Muscle layer of colon (tissue), 2 donors: ENCODE results near the gene TUB.

ENCODE experiments used
- H3K27ac ChIP-seq: one replicate; pipeline ENCODE4 v1.7.0; 2013; ENCODE audit warnings: low read depth, mild to moderate bottlenecking, low read length, moderate library complexity
- H3K27me3 ChIP-seq, 2 donors: one replicate each; pipeline ENCODE4 v1.7.0; 2013; ENCODE audit warnings: low read length in 2 of 2, mild to moderate bottlenecking in 2 of 2; ENCODE audit not compliant: insufficient read depth in 2 of 2, control insufficient read depth in 1 of 2
- H3K36me3 ChIP-seq: one replicate; pipeline ENCODE4 v1.7.0; 2013; ENCODE audit warnings: mild to moderate bottlenecking, low read length; ENCODE audit not compliant: insufficient read depth
- H3K4me1 ChIP-seq: one replicate; pipeline ENCODE4 v1.7.0; 2013; ENCODE audit warnings: mild to moderate bottlenecking, low read length; ENCODE audit not compliant: insufficient read depth
- H3K4me3 ChIP-seq, 2 donors: one replicate each; pipeline ENCODE4 v1.7.0; 2013; ENCODE audit warnings: low read length in 2 of 2, low read depth in 1 of 2, mild to moderate bottlenecking in 1 of 2, moderate library complexity in 1 of 2
- H3K9ac ChIP-seq: one replicate; pipeline ENCODE4 v1.7.0; 2013; ENCODE audit warnings: low read length
- H3K9me3 ChIP-seq: one replicate; pipeline ENCODE4 v1.7.0; 2013; ENCODE audit warnings: mild to moderate bottlenecking, low read length
- donor health status: abdominal sarcoma.
- donor health status: Adenocarcinoma of cecum.

The TUB gene

GRCh38 chr11:8036986-8037385, 44.0 kb upstream of the TUB start:
- H3K27ac ChIP-seq = no peak overlapping the region
- no peak overlapping the region for H3K9ac ChIP-seq
- H3K4me1 ChIP-seq = peaks cover 10% of the 10 kb centered on the region
- H3K9me3 ChIP-seq = no peaks in the 10 kb centered on the region
- no peaks in the 10 kb centered on the region for H3K27me3 ChIP-seq
- H3K4me3 ChIP-seq = no peak overlapping the region
- H3K36me3 ChIP-seq = no peaks in the 10 kb centered on the region

DNA sequence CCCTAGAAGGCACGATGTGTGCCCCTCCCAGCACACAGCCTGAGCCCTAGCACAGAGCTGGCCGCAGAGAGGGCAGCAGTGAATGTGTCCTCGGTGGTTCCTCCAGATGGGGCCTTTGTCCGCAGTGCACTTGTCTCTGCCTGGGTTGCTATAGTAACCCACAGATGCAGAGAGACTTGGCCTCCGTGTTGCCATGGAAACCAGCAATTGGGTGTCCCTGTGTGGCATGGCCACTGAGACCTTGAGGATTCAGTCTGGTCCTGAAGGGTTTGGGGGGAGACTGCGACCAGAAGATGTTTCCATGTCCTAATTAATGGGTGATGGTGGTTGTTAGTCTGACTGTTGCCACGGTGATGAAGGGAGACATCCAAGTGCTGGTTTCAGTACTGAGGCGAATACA, 42.6 kb upstream of the TUB start:
- no peak overlapping the region for H3K27ac ChIP-seq
- H3K27me3 ChIP-seq = no peaks in the 10 kb centered on the region
- H3K36me3 ChIP-seq = no peaks in the 10 kb centered on the region
- H3K4me1 ChIP-seq = peaks cover 2% of the 10 kb centered on the region
- H3K4me3 ChIP-seq = no peak overlapping the region
- no peaks in the 10 kb centered on the region for H3K9me3 ChIP-seq
- no peak overlapping the region for H3K9ac ChIP-seq

DNA sequence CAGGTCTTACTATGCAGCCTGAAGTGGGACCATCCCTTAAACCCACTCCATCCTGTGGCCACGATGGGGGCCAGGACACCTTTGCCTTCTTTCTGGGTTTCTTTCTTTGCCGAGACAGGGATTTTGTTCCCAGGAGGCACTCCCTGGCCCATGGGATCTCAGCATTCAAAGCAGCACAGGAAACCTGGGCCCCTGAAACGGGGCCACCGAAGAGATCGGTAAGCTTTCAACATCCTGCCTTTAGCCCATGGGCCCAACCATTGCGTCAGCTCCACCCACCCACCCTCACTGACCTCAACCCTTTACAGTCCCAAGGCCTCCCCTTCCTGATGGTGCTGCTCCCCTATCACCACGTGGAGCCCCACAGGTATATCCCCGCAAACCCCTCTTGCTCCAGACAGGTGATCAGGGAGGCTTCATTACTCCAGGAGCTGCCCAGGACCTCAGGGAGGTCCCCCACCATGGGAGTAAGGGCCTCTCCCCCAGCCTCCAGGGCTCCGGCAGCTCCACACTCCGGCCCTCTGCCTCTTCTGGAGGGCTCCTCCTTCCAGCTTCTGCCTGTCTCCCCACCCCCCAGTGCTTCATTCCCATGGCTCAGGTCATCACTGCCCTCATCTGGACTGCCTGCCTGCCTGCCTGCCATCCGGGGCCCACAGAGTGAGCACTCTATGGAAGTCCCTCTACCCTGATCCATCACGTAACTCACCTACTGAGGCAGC, 42.0 kb upstream of the TUB start:
- H3K4me3 ChIP-seq = no peak overlapping the region
- no peaks in the 10 kb centered on the region for H3K36me3 ChIP-seq
- no peak overlapping the region for H3K9ac ChIP-seq
- H3K9me3 ChIP-seq = no peaks in the 10 kb centered on the region
- no peaks in the 10 kb centered on the region for H3K27me3 ChIP-seq
- no peak overlapping the region for H3K27ac ChIP-seq
- no peaks in the 10 kb centered on the region for H3K4me1 ChIP-seq

GRCh38 chr11:8039530-8040260, 41.3 kb upstream of the TUB start:
- no peaks in the 10 kb centered on the region for H3K9me3 ChIP-seq

GRCh38 chr11:8040261-8040920, 40.6 kb upstream of the TUB start:
- Histone ChIP-seq H3K4me3 (no peak overlapping the region), H3K4me1 (no peaks in the 10 kb centered on the region), H3K27me3 (no peaks in the 10 kb centered on the region), H3K27ac (no peak overlapping the region), H3K36me3 (no peaks in the 10 kb centered on the region), H3K9ac (no peak overlapping the region), H3K9me3 (no peaks in the 10 kb centered on the region)

More at GRCh38 chr11:8039530-8040260, 41.3 kb upstream of the TUB start:
- Histone ChIP-seq H3K36me3 (no peaks in the 10 kb centered on the region), H3K27me3 (no peaks in the 10 kb centered on the region), H3K27ac (no peak overlapping the region), H3K4me1 (no peaks in the 10 kb centered on the region), H3K9ac (no peak overlapping the region), H3K4me3 (no peak overlapping the region)

- Histone ChIP-seq H3K4me1 (no peaks in the 10 kb centered on the region), H3K27me3 (no peaks in the 10 kb centered on the region), H3K4me3 (no peak overlapping the region), H3K9me3 (no peaks in the 10 kb centered on the region), H3K9ac (no peak overlapping the region), H3K27ac (no peak overlapping the region), H3K36me3 (no peaks in the 10 kb centered on the region)
Measured at GRCh38 chr11:8040921-8041285, 40.1 kb upstream of the TUB start.

- H3K27ac ChIP-seq = no peak overlapping the region
- H3K9ac ChIP-seq = no peak overlapping the region
- no peaks in the 10 kb centered on the region for H3K9me3 ChIP-seq
- H3K36me3 ChIP-seq = no peaks in the 10 kb centered on the region
- no peaks in the 10 kb centered on the region for H3K27me3 ChIP-seq
- H3K4me1 ChIP-seq = no peaks in the 10 kb centered on the region
- H3K4me3 ChIP-seq = no peak overlapping the region
Measured at GRCh38 chr11:8041576-8041975, 39.4 kb upstream of the TUB start.

GRCh38 chr11:8043756-8044155, 37.3 kb upstream of the TUB start:
- no peak overlapping the region for H3K4me3 ChIP-seq
- no peaks in the 10 kb centered on the region for H3K4me1 ChIP-seq
- H3K9ac ChIP-seq = no peak overlapping the region
- no peaks in the 10 kb centered on the region for H3K27me3 ChIP-seq
- H3K27ac ChIP-seq = no peak overlapping the region
- H3K36me3 ChIP-seq = no peaks in the 10 kb centered on the region
- H3K9me3 ChIP-seq = no peaks in the 10 kb centered on the region

DNA sequence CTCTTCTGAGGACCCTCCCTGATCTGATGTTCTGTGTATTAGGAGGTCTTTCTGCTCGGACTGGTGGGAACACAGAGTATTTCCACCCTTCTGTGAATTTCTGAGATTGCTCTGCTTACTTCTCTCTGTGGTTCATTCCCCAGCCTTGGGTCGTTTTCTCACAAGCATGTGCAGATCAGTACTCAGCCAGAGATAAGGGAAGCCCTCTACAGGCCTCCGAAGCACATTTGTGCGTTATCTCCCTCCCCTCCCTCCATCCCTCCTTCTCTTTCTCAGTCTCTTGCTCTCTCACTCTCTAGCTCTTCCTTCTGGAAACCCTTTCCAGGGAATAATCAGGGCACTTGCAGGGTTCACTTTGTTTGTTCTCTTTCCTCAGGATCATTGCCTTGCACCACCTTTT, 35.2 kb upstream of the TUB start:
- Histone ChIP-seq H3K9me3 (no peaks in the 10 kb centered on the region), H3K4me3 (no peak overlapping the region), H3K27me3 (no peaks in the 10 kb centered on the region), H3K27ac (no peak overlapping the region), H3K4me1 (no peaks in the 10 kb centered on the region), H3K9ac (no peak overlapping the region), H3K36me3 (no peaks in the 10 kb centered on the region)

- Histone ChIP-seq H3K36me3 (no peaks in the 10 kb centered on the region), H3K27me3 (no peaks in the 10 kb centered on the region)
Measured at GRCh38 chr11:8047382-8047781, 33.6 kb upstream of the TUB start.

DNA sequence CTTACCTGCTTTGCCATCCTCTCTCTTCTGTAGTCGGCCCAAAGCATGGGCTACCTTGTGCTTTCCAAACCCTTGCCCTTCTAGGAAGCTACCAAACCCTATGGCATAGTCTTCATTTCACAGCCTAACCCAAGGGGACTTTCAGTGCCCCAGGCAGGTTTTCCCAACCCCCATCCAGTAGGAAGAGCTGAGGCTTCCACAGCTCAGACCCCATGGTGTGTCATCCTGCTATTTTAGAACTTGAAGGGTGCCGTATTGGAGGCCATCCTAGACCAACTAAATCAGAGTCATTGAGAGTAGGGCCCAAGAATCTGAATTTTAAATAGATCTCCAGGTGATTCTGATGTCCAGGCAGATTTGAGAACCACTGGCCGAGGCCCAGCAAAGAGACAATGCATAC, 31.9 kb upstream of the TUB start:
- H3K9ac ChIP-seq = no peak overlapping the region
- no peaks in the 10 kb centered on the region for H3K4me1 ChIP-seq
- H3K27me3 ChIP-seq = no peaks in the 10 kb centered on the region
- no peaks in the 10 kb centered on the region for H3K9me3 ChIP-seq
- no peaks in the 10 kb centered on the region for H3K36me3 ChIP-seq
- no peak overlapping the region for H3K4me3 ChIP-seq
- H3K27ac ChIP-seq = no peak overlapping the region

More at GRCh38 chr11:8047382-8047781, 33.6 kb upstream of the TUB start:
- H3K27ac ChIP-seq = no peak overlapping the region
- no peaks in the 10 kb centered on the region for H3K4me1 ChIP-seq
- H3K4me3 ChIP-seq = no peak overlapping the region
- no peak overlapping the region for H3K9ac ChIP-seq
- H3K9me3 ChIP-seq = no peaks in the 10 kb centered on the region
